Right lobe of liver (tissue), 4 donors: Measurements from ENCODE around the gene SPSB3.

Experiments
- CTCF ChIP-seq, 4 donors: fragments of 200-600 bp in 3 of 4; fragments of 450-650 bp in 1 of 4; IDR thresholded peaks; one replicate each; pipeline versions ENCODE4 v1.5.1 to v1.8.0; 2016 to 2022; ENCODE audit warnings: antibody characterized with exemption in 4 of 4, mild to moderate bottlenecking in 2 of 4
- POLR2A ChIP-seq: fragments of 450-650 bp; IDR thresholded peaks from one replicate; pipeline ENCODE4 v1.6.1; 2017; ENCODE audit warnings: antibody characterized with exemption, mild to moderate bottlenecking
- donor health status: DM: no; HTN: no; CAD: no.
- donor health status: DM: no; HTN: no; CAD: no.
- donor health status: DM: no; HTN: yes; CAD: no.

DNA sequence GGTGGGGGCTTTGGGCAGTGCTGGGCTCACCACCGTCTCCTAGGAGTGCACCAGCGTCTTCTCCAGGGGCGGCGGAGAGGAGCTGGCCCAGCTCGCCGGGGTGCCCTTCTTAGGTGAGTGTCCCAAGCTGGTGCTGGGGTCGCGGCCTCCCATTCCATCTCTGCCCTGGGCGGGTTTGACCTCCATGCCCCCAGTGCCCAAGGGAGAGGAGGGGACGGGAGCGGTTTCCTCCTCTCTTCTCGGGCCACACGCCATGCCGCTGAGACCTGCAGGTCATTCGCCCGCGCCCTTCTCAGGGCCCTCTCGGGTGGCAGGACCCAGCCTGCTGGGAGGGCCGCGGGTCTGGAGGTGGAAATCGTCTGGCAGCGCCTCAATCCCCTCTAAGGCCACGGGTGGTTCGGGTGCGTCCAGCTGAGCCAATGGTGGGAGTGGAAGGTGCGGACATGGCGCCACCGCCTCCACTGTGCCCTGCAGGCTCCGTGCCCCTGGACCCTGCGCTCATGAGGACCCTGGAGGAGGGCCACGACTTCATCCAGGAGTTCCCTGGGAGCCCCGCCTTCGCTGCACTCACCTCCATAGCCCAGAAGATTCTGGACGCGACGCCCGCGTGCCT is 5.8 kb upstream of the SPSB3 start:
- TF ChIP-seq CTCF (IDR thresholded peaks at IDR 0.05) (no peak), POLR2A (no peak)
